HepG2 (cell line): ENCODE data around the gene DNM1L. TPM values are rescaled to one million over a fixed set of nuclear protein-coding genes. Genes with fewer than 3 reads are reported as not detected.

ENCODE experiments used
- HMG20A ChIP-seq: IDR thresholded peaks from 2 replicates; pipeline ENCODE4 v1.6.1; 2016; ENCODE audit warnings: borderline replicate concordance
- KIAA2018 ChIP-seq: sonication (generic); formaldehyde crosslinking; IDR thresholded peaks from 2 replicates; pipeline ENCODE4 v1.5.0; 2020; ENCODE audit warnings: mild to moderate bottlenecking, missing genetic modification reagents, borderline replicate concordance
- NR1H2 ChIP-seq: sonication (generic); formaldehyde crosslinking; IDR thresholded peaks from 2 replicates; pipeline ENCODE4 v1.8.1; 2022; ENCODE audit warnings: low read depth, missing genetic modification reagents, borderline replicate concordance
- PRMT3 ChIP-seq: sonication (generic); formaldehyde crosslinking; IDR thresholded peaks from 2 replicates; pipeline ENCODE4 v1.8.1; 2022; ENCODE audit warnings: low read depth, mild to moderate bottlenecking, moderate library complexity, missing genetic modification reagents, borderline replicate concordance
- THYN1 ChIP-seq: sonication (generic); formaldehyde crosslinking; IDR thresholded peaks from 2 replicates; pipeline ENCODE4 v1.8.1; 2023; ENCODE audit warnings: low read depth, mild to moderate bottlenecking, moderate library complexity, missing genetic modification reagents, borderline replicate concordance
- polyA plus RNA-seq, 8 experiments: library from polyadenylated mRNA; depleted of rRNA in 3 of 8; stranded (reverse) in 7 of 8; unstranded in 1 of 8; fragments of >200 nt; fragmentation: Illumina TruSeq in 4 of 8; extraction: Trizol in 4 of 8; gene quantifications; 2 replicates each; pipeline versions ENCODE4 v1.2.1 to v1.2.3, GENCODE V29; 2011 to 2016; ENCODE audit warnings: low read depth in 4 of 8, missing spikeins in 1 of 8, mixed read lengths in 1 of 8; ENCODE audit not compliant: insufficient read depth in 1 of 8
- total RNA-seq, 5 experiments: library from RNA; depleted of rRNA; stranded (reverse); fragments of >200 nt; fragmentation: Illumina TruSeq; extraction: Trizol; gene quantifications; 2 replicates each; pipeline ENCODE4 v1.2.3, GENCODE V29; 2016; ENCODE audit warnings: low read depth in 1 of 5
- TF ChIP-seq, protein P1 (sequence below), 2 experiments: sonication (generic) in 1 of 2; formaldehyde crosslinking in 1 of 2; IDR thresholded peaks; 2 replicates each; pipeline versions ENCODE4 v1.6.1 to v1.9.0; 2014 to 2022; ENCODE audit warnings: antibody characterized with exemption in 1 of 2, borderline replicate concordance in 1 of 2, inconsistent platforms in 1 of 2, low read depth in 1 of 2, missing genetic modification reagents in 1 of 2

The DNM1L gene
- total and polyA plus RNA-seq, 2 of the 13 experiments (the other 11 are each of a cell fraction or from before 2014, with no cell fraction given), result 35.9 to 65.8 TPM

GRCh38 chr12:32688786-32689185 lies 9.7 kb downstream of the DNM1L start (continued):
- TF ChIP-seq, protein P1, sequence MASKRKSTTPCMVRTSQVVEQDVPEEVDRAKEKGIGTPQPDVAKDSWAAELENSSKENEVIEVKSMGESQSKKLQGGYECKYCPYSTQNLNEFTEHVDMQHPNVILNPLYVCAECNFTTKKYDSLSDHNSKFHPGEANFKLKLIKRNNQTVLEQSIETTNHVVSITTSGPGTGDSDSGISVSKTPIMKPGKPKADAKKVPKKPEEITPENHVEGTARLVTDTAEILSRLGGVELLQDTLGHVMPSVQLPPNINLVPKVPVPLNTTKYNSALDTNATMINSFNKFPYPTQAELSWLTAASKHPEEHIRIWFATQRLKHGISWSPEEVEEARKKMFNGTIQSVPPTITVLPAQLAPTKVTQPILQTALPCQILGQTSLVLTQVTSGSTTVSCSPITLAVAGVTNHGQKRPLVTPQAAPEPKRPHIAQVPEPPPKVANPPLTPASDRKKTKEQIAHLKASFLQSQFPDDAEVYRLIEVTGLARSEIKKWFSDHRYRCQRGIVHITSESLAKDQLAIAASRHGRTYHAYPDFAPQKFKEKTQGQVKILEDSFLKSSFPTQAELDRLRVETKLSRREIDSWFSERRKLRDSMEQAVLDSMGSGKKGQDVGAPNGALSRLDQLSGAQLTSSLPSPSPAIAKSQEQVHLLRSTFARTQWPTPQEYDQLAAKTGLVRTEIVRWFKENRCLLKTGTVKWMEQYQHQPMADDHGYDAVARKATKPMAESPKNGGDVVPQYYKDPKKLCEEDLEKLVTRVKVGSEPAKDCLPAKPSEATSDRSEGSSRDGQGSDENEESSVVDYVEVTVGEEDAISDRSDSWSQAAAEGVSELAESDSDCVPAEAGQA (IDR thresholded peaks at IDR 0.05; ENCODE audit: low read depth), result no peak
- TF ChIP-seq, protein P1 (CRISPR knock-in tag; IDR thresholded peaks at IDR 0.05; ENCODE audit: borderline replicate concordance), result no peak
- TF ChIP-seq NR1H2 (CRISPR knock-in tag) (no peak), KIAA2018 (CRISPR knock-in tag) (no peak), THYN1 (no peak), HMG20A (CRISPR knock-in tag) (no peak), PRMT3 (CRISPR knock-in tag) (no peak)
